Adrenal gland (tissue), 5 donors: Measurements from ENCODE around the gene RHOC.

Experiments
- POLR2A ChIP-seq, 2 donors: fragments of 450-650 bp; IDR thresholded peaks; one replicate each; pipeline ENCODE4 v1.6.1; 2017; ENCODE audit warnings: antibody characterized with exemption in 2 of 2, mild to moderate bottlenecking in 2 of 2, moderate library complexity in 1 of 2
- TF ChIP-seq, protein P1 (sequence below), 6 experiments: fragments of 450-650 bp in 4 of 6; fragments of 200-600 bp in 2 of 6; sonication (generic) in 1 of 6; IDR thresholded peaks; 1 replicate in 5 of 6; 2 replicates in 1 of 6; pipeline versions ENCODE4 v1.5.1 to v1.8.0; 2016 to 2021; ENCODE audit warnings: antibody characterized with exemption in 6 of 6, mild to moderate bottlenecking in 2 of 6, moderate library complexity in 1 of 6
- donor health status: DM: no; HTN: no; CAD: no.

DNA sequence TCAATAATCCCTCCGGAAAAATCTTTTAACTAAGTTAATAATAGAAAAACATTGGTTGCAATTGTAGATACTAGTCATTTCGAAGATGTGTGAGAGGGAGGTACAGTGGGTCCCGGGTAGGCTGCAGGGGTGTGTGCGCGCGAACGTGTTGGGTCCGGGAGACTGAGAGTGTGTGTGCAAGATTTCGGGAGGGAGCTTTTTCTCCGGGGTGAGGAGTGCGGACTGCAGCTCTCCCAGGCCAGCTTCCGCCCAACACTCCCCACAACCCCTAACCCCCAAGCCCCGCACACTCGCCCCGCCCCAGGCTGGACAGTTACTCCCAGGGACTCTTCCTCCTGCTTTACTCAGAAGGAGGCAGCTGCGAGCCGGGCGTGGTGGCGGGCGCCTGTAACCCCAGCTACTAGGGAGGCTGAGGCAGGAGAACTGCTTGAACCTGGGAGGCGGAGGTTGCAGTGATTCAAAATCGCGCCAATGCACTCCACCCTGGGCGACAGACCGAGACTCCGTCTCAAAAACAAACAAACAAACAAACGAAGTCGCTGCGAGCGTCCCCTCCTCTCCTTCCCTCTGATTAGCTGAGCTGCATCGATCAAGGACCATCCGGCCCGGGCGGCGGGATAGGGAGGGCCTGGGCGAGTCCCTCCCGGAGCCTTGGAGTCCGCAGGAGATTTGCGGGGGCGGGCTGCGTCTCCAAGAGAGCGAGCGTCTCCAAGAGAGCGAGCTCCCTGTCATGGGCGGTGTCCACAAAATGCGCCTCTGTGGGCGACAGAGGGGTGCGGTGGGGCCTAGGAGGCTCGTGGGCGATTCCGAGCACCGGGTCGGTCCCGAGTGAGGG, 36.5 kb upstream of the RHOC start:
- TF ChIP-seq, protein P1, sequence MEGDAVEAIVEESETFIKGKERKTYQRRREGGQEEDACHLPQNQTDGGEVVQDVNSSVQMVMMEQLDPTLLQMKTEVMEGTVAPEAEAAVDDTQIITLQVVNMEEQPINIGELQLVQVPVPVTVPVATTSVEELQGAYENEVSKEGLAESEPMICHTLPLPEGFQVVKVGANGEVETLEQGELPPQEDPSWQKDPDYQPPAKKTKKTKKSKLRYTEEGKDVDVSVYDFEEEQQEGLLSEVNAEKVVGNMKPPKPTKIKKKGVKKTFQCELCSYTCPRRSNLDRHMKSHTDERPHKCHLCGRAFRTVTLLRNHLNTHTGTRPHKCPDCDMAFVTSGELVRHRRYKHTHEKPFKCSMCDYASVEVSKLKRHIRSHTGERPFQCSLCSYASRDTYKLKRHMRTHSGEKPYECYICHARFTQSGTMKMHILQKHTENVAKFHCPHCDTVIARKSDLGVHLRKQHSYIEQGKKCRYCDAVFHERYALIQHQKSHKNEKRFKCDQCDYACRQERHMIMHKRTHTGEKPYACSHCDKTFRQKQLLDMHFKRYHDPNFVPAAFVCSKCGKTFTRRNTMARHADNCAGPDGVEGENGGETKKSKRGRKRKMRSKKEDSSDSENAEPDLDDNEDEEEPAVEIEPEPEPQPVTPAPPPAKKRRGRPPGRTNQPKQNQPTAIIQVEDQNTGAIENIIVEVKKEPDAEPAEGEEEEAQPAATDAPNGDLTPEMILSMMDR (IDR thresholded peaks at IDR 0.05) = no peak
- no peak for TF ChIP-seq POLR2A (IDR thresholded peaks at IDR 0.05)
